GM12878 (cell line): Measurements from ENCODE around the gene SBK2. TPM values are rescaled to one million over a fixed set of nuclear protein-coding genes. Genes with fewer than 3 reads are reported as not detected.

ENCODE experiments used
- ATAC-seq: fragments of 200-7000 bp; cut with Tn5 transposase; 3 replicates; pipeline ENCODE4 v1.9.1; 2020; ENCODE audit warnings: mild to moderate bottlenecking, moderate library complexity
- BruUV-seq: library from RNA; stranded (reverse); fragments of 400-500 nt; replicated peaks from 2 replicates; lab custom pipeline; 2021; lab: Mats Ljungman, UMichigan
- CTCF ChIA-PET: fragments of 300-600 bp; sonication (Branson Sonifier 250); formaldehyde crosslinking; extraction: SDS; loops from one replicate; lab custom pipeline; 2021; ENCODE audit warnings: inconsistent platforms; lab: Yijun Ruan, JAX
- POLR2A ChIA-PET: fragments of 350-600 bp; formaldehyde crosslinking; extraction: SDS; loops from one replicate; lab custom pipeline; 2021; ENCODE audit warnings: inconsistent platforms; lab: Charles Lee
- RAD21 ChIA-PET: fragments of 300-600 bp; sonication (Branson Sonifier 250); formaldehyde crosslinking; loops from one replicate; lab custom pipeline; 2023; ENCODE audit warnings: antibody characterized with exemption; ENCODE audit not compliant: unreplicated experiment; lab: Charles Lee
- SMC1A ChIA-PET: fragments of 300-600 bp; sonication (Branson Sonifier 250); formaldehyde crosslinking; loops from one replicate; lab custom pipeline; 2023; ENCODE audit not compliant: unreplicated experiment, uncharacterized antibody; lab: Charles Lee
- DNase-seq: peaks from one replicate; pipeline ENCODE4 v3.0.0-alpha.2; 2011; ENCODE audit warnings: low read depth, low spot score
- FAIRE-seq: peaks from 3 replicates; lab custom pipeline; 2011; peaks lifted over from hg19 to GRCh38; lab: Jason Lieb, UNC
- H2AFZ ChIP-seq: 2 replicates; pipeline ENCODE4 v1.6.0; 2011; ENCODE audit warnings: low read depth, low read length, control low read depth; ENCODE audit not compliant: control insufficient read depth
- H3K27ac ChIP-seq: 2 replicates; pipeline ENCODE4 v1.5.1; 2011; ENCODE audit warnings: control low read depth; ENCODE audit not compliant: control insufficient read depth, insufficient read depth
- H3K27me3 ChIP-seq, 2 experiments: replicated peaks in 1 of 2; 2 replicates each; pipeline versions ENCODE4 v1.6.0 to v1.6.1; 2011; ENCODE audit warnings: low read length in 1 of 2; ENCODE audit not compliant: control insufficient read depth in 2 of 2, insufficient read depth in 2 of 2
- H3K36me3 ChIP-seq, 2 experiments: 2 replicates each; pipeline ENCODE4 v1.5.1; 2011; ENCODE audit warnings: low read length in 1 of 2; ENCODE audit not compliant: control insufficient read depth in 2 of 2, insufficient read depth in 2 of 2
- H3K4me1 ChIP-seq: 2 replicates; pipeline ENCODE4 v1.6.1; 2011; ENCODE audit warnings: mild to moderate bottlenecking, low read length, moderate library complexity, mixed read lengths; ENCODE audit not compliant: control insufficient read depth, insufficient read depth
- H3K4me2 ChIP-seq: 2 replicates; pipeline ENCODE4 v1.6.0; 2011; ENCODE audit warnings: control low read depth; ENCODE audit not compliant: control insufficient read depth, insufficient read depth
- H3K4me3 ChIP-seq: fragments of 200-600 bp; sonication (generic); 2 replicates; pipeline ENCODE4 v1.5.1; 2016
- H3K79me2 ChIP-seq: 2 replicates; pipeline ENCODE4 v1.6.0; 2011; ENCODE audit warnings: low read length; ENCODE audit not compliant: control insufficient read depth, insufficient read depth
- H3K9ac ChIP-seq: 2 replicates; pipeline ENCODE4 v1.8.0; 2011; ENCODE audit warnings: low read length, control low read depth, mixed read lengths; ENCODE audit not compliant: control insufficient read depth, insufficient read depth
- H3K9me3 ChIP-seq: replicated peaks from 3 replicates; pipeline ENCODE4 v1.5.1; 2011; ENCODE audit warnings: mild to moderate bottlenecking, low read length; ENCODE audit not compliant: control insufficient read depth, insufficient read depth
- H4K20me1 ChIP-seq: 2 replicates; pipeline ENCODE4 v1.6.0; 2011; ENCODE audit not compliant: control insufficient read depth, insufficient read depth
- BHLHE40 ChIP-seq, 2 experiments: fragments of 450-650 bp in 1 of 2; IDR thresholded peaks; 2 replicates each; pipeline ENCODE4 v1.6.1; 2011 to 2017; ENCODE audit warnings: low read depth in 2 of 2, borderline replicate concordance in 1 of 2, improper control_type of control experiment in 1 of 2, low read length in 1 of 2, mild to moderate bottlenecking in 1 of 2
- DPF2 ChIP-seq: fragments of 450-650 bp; IDR thresholded peaks from 2 replicates; pipeline ENCODE4 v1.6.1; 2017; ENCODE audit warnings: mild to moderate bottlenecking
- EZH2 ChIP-seq: IDR thresholded peaks from 2 replicates; pipeline ENCODE4 v1.6.1; 2012; ENCODE audit warnings: low read depth, mild to moderate bottlenecking, control low read depth, inconsistent platforms, low read length, borderline replicate concordance; ENCODE audit not compliant: control insufficient read depth
- IRF4 ChIP-seq: IDR thresholded peaks from 2 replicates; pipeline ENCODE4 v1.6.1; 2011; ENCODE audit warnings: low read depth, low read length
- LARP7 ChIP-seq: fragments of 450-650 bp; IDR thresholded peaks from 2 replicates; pipeline ENCODE4 v1.6.1; 2017; ENCODE audit warnings: mild to moderate bottlenecking
- MEF2A ChIP-seq: IDR thresholded peaks from 2 replicates; pipeline ENCODE4 v1.6.1; 2011; ENCODE audit warnings: low read depth, mild to moderate bottlenecking, low read length, moderate library complexity; ENCODE audit not compliant: insufficient read depth
- NBN ChIP-seq: fragments of 450-650 bp; IDR thresholded peaks from 2 replicates; pipeline ENCODE4 v1.6.1; 2016
- NRF1 ChIP-seq: conservative IDR thresholded peaks from 2 replicates; pipeline ENCODE4 v1.6.1; 2011; ENCODE audit warnings: mild to moderate bottlenecking, low read depth, low read length, improper control_type of control experiment
- REST ChIP-seq: IDR thresholded peaks from 2 replicates; pipeline ENCODE4 v1.6.1; 2012; ENCODE audit warnings: mild to moderate bottlenecking, low read depth, low read length
- SIN3A ChIP-seq: IDR thresholded peaks from 2 replicates; pipeline ENCODE4 v1.6.1; 2012; ENCODE audit warnings: low read depth, low read length, improper control_type of control experiment
- ZBED1 ChIP-seq: IDR thresholded peaks from 2 replicates; pipeline ENCODE4 v1.6.1; 2016; ENCODE audit warnings: borderline replicate concordance
- ZBTB40 ChIP-seq: fragments of 450-650 bp; IDR thresholded peaks from 2 replicates; pipeline ENCODE4 v1.6.1; 2016; ENCODE audit warnings: mild to moderate bottlenecking, moderate library complexity, borderline replicate concordance
- ZSCAN29 ChIP-seq: fragments of 450-650 bp; IDR thresholded peaks from 2 replicates; pipeline ENCODE4 v1.6.1; 2017; ENCODE audit warnings: mild to moderate bottlenecking, moderate library complexity
- WGBS: methylation state at CpG from one replicate; pipeline ENCODE4 v1.1.6; 2016; ENCODE audit warnings: low lambda C conversion rate; ENCODE audit not compliant: insufficient replicate concordance, insufficient coverage; ENCODE audit errors: missing lambda C conversion rate; 5-methylcytosine and 5-hydroxymethylcytosine counted together
- in situ Hi-C: fragments of 300-500 bp; cut with MboI; formaldehyde crosslinking; loops from 9 replicates; pipeline ENCODE4 v1.14.3; 2018; ENCODE audit warnings: mixed read lengths
- intact Hi-C: fragments of 100-400 bp; cut with micrococcal nuclease; formaldehyde crosslinking; loops from one replicate; pipeline ENCODE4 v1.14.2; 2022; ENCODE audit not compliant: unreplicated experiment
- polyA plus RNA-seq, 11 experiments: library from polyadenylated mRNA; depleted of rRNA in 4 of 11; unstranded in 6 of 11; stranded (reverse) in 5 of 11; fragments of >200 nt; fragmentation: Nextera tagmentation in 4 of 11; fragmentation: Illumina TruSeq in 1 of 11; extraction: Ambion mirVana in 4 of 11; extraction: Trizol in 1 of 11; gene quantifications; 1 replicate in 1 of 11; 2 replicates in 10 of 11; pipeline versions ENCODE4 v1.2.1 to v1.2.3, GENCODE V29; 2011 to 2016; ENCODE audit warnings: inconsistent platforms in 2 of 11, missing spikeins in 2 of 11, low read depth in 1 of 11
- total RNA-seq, 4 experiments: library from RNA; depleted of rRNA in 3 of 4; stranded (reverse); fragments of >200 nt in 3 of 4; fragmentation: Illumina TruSeq in 1 of 4; extraction: Trizol in 1 of 4; gene quantifications; 2 replicates each; pipeline versions ENCODE4 v1.2.1 to v1.2.3, GENCODE V29; 2013 to 2021
- TF ChIP-seq, protein P1 (sequence below): fragments of 450-650 bp; IDR thresholded peaks from 2 replicates; pipeline ENCODE4 v1.6.1; 2016; ENCODE audit warnings: mild to moderate bottlenecking

SBK2 gene
- total and polyA plus RNA-seq, 10 of the 15 experiments (the other 5 are each of a cell fraction or from before 2014, with no cell fraction given) = not detected

- intact Hi-C loops = no loop called here
- in situ Hi-C loops = no loop called here
- no TSS peak for BruUV-seq
- ChIA-PET RAD21 (no interaction called here), SMC1A (no interaction called here), CTCF (no interaction called here), POLR2A (no interaction called here)
- Histone ChIP-seq H3K27ac (no peak within 1 kb of the TSS), H3K4me2 (no peak within 1 kb of the TSS), H3K79me2 (no peaks in the 10 kb centered on the region), H3K4me3 (no peak within 1 kb of the TSS), H4K20me1 (no peaks in the 10 kb centered on the region), H3K9me3 (no peaks in the 10 kb centered on the region), H3K36me3 (no peaks in the 10 kb centered on the region), H3K27me3 (peaks cover 1 to 7% of the 10 kb centered on the region in 2 experiments; a peak in 3 of 4 replicates), H3K9ac (no peak within 1 kb of the TSS), H3K4me1 (no peaks in the 10 kb centered on the region), H2AFZ (no peak within 1 kb of the TSS)
- FAIRE-seq (no peak), ATAC-seq (no peak), DNase-seq (no peak)
- 26% methylated on average over 10 of the region's 10 CpGs for whole genome bisulfite sequencing
- no peak for TF ChIP-seq ZBED1
- no peak for TF ChIP-seq NBN
- no peak for TF ChIP-seq IRF4
- TF ChIP-seq REST = no peak
- TF ChIP-seq EZH2 = no peak
- TF ChIP-seq, protein P1, sequence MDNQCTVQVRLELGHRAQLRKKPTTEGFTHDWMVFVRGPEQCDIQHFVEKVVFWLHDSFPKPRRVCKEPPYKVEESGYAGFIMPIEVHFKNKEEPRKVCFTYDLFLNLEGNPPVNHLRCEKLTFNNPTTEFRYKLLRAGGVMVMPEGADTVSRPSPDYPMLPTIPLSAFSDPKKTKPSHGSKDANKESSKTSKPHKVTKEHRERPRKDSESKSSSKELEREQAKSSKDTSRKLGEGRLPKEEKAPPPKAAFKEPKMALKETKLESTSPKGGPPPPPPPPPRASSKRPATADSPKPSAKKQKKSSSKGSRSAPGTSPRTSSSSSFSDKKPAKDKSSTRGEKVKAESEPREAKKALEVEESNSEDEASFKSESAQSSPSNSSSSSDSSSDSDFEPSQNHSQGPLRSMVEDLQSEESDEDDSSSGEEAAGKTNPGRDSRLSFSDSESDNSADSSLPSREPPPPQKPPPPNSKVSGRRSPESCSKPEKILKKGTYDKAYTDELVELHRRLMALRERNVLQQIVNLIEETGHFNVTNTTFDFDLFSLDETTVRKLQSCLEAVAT = no peak
- TF ChIP-seq SIN3A = no peak
- TF ChIP-seq ZBTB40 = no peak
- no peak for TF ChIP-seq LARP7
- TF ChIP-seq MEF2A = no peak
- no peak for TF ChIP-seq DPF2
- no peak for TF ChIP-seq BHLHE40 (IDR thresholded peaks at IDR 0.05; ENCODE audit: borderline replicate concordance in 1 of 2, low read depth in 2 of 2, low read length in 1 of 2)
- TF ChIP-seq NRF1 = no peak
- no peak for TF ChIP-seq ZSCAN29
Observed at GRCh38 chr19:55545443-55545842, 8.5 kb upstream of the SBK2 start, which contains the start of gene SBK3. Gene SBK3 (minus strand): TSS chr19:55545543. CDS start chr19:55545543, 0 bp downstream.
